ENCODE data around the gene FAM149A.

GRCh38 chr4:186144198-186144945 lies 39.9 kb downstream of the FAM149A start:
- peak in 1 of 6 experiments; percentile 13 for TF ChIP-seq CTCF (IDR thresholded peaks at IDR 0.05)
- no peak for TF ChIP-seq POLR2A (IDR thresholded peaks at IDR 0.05)

Data from thyroid gland (tissue), 4 donors.